Fibroblast of upper back skin (primary cell): ENCODE measurements around the gene REC8.

ENCODE experiments used
- DNase-seq: peaks from one replicate; pipeline ENCODE4 v3.0.0-alpha.2; 2013

REC8 gene

GRCh38 chr14:24138396-24139271 lies 33.2 kb upstream of the REC8 start:
- no peak for DNase-seq

DNA sequence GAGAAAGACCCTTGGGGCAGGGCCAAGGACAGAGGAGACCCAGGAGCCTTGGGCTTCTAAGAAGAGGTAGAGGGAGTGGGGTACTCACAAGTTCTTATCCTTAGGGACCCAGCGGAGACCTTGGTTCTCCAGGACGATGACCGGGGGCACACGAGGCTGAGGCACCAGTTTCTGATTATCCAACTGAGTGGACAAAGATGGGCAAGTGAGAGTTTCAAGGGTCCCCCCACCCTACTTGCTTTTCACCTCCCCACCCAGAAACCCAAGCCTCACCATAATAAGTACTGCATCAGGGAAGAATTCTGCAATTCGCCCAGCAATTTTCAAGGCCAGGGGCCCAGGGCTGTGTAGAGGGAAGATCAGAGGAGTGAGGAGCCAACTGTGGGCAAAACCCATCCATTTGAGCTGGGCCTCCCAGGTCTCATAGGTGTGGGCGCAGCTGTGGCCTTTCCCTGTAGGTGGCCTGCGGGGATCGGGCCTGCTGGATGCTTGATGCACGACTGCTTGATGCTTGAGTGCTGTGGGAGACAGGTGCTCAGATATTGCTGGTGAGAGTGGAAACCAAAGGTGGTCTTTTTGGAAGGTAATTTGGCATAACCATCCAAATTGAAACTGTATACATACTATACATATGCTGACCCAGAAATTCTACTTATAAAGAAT lies 32.5 kb upstream of the REC8 start:
- no peak for DNase-seq

GRCh38 chr14:24141097-24141880 lies 30.6 kb upstream of the REC8 start, which contains the start of gene EMC9:
Gene EMC9, minus strand, starts transcription at chr14:24141591. Its CDS starts 287 bp downstream, at chr14:24141304.
- peak; percentile 100 for DNase-seq

DNA sequence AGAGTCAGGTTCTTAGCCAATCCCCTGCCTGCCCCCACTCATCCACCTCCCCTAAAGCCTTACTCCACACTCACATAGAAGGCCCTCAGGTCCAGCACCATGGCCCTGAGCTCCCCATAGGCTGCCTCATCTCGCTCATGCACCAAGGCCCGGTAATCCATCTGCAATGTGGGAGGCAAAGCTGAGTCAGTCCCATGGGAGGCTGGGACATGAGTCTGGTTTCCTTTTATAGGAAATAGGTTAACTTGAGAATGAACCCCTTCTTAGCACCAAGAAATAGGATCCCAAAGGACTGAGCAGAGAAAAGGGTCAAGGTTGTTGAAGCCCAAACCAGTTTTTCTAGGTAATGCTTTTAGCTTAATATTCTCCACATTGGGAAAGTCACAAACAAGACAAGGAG lies 28.4 kb upstream of the REC8 start:
- DNase-seq = peak; percentile 55

- no peak for DNase-seq
These were observed 27.4 kb upstream of the REC8 start for GRCh38 chr14:24144451-24144850.

- no peak for DNase-seq
These were observed 26.7 kb upstream of the REC8 start for GRCh38 chr14:24145219-24145618.

- no peak for DNase-seq
These were observed 26.0 kb upstream of the REC8 start for GRCh38 chr14:24145690-24146452.

GRCh38 chr14:24146453-24146977 lies 25.4 kb upstream of the REC8 start, which contains the start of gene PSME2:
Gene PSME2, minus strand, starts transcription at chr14:24146610. Its CDS starts 29 bp downstream, at chr14:24146581.
- DNase-seq = peak; percentile 98

DNA sequence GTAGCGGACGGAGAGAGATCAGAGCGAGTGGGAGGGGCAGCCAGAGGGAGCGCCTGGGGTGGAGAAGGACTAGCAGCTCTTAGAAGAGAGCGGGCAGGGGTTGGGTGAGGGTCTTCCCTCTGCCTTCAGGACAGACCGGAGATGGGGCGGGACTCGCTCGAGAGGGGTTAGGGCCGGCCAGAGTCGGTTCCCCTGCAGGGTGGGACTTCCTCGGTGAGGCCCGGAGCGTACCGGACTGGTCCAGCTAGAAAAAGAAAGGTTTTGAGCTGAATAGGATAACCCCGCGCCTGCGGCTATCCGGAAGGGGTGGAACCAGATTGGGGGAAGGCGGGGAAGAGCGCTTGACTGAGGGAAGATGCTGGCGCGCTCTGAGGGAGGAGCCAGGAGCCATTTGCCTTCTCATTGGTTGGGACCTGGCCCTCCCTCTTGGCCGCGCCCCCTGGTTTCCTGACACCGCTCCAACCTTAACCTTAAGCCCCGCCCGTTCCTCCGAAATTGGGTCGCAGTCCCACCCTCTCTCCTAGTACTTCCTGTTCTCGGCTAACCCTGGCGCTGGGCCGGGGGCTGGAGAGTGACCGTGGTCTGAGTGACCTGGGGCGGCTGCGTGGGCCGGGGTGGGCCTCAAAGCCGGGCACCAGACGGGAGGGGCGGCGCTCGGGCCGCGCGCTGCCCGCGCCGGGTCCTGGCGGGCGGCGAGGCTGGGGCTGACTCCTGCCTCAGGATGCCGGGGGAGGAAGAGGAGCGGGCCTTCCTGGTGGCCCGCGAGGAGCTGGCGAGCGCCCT lies 24.7 kb upstream of the REC8 start, which contains the start of gene RNF31:
Gene RNF31, plus strand, starts transcription at position 521 of the 783 bp plus-strand sequence. Its CDS starts 201 bp downstream, at position 722.
- DNase-seq = peak; percentile 98

- DNase-seq = no peak
These were observed 24.0 kb upstream of the REC8 start for GRCh38 chr14:24147761-24148428.

GRCh38 chr14:24149302-24149969 lies 22.4 kb upstream of the REC8 start:
- DNase-seq = no peak

DNA sequence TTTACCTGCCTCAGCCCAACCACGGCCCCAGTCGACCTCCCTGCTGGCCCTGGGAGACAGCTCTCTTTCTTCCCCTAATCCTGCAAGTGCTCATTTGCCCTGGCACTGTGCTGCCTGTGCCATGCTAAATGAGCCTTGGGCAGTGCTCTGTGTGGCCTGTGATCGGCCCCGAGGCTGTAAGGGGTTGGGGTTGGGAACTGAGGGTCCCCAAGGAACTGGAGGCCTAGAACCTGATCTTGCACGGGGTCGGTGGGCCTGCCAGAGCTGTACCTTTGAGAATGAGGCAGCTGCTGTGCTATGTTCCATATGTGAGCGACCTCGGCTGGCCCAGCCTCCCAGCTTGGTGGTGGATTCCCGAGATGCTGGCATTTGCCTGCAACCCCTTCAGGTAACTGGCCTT lies 21.8 kb upstream of the REC8 start:
- no peak for DNase-seq

GRCh38 chr14:24150567-24150966 lies 21.3 kb upstream of the REC8 start:
- DNase-seq = no peak

DNA sequence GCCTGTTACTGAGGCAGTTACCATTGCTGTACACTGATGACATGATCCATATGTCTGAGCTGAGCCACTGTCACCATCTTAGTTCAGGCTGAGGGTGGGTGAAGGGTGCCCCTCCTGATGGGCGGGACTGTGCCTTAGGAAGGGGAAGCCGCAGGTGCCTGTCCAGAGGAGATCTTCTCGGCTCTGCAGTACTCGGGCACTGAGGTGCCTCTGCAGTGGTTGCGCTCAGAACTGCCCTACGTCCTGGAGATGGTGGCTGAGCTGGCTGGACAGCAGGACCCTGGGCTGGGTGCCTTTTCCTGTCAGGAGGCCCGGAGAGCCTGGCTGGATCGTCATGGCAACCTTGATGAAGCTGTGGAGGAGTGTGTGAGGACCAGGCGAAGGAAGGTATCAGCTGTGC lies 20.9 kb upstream of the REC8 start:
- DNase-seq = no peak

- DNase-seq = no peak
These were observed 20.3 kb upstream of the REC8 start for GRCh38 chr14:24151404-24152080.

DNA sequence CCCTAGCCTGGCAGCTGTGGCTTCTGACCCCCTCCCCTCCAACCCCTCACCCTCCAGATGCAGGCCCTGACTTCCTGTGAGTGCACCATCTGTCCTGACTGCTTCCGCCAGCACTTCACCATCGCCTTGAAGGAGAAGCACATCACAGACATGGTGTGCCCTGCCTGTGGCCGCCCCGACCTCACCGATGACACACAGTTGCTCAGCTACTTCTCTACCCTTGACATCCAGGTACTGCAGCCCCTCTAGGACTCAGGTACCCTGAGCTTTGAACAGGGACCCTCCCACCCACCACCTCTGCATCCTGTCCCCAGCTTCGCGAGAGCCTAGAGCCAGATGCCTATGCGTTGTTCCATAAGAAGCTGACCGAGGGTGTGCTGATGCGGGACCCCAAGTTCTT lies 16.8 kb upstream of the REC8 start:
- DNase-seq = no peak

GRCh38 chr14:24156840-24157239 lies 15.0 kb upstream of the REC8 start:
- no peak for DNase-seq

DNA sequence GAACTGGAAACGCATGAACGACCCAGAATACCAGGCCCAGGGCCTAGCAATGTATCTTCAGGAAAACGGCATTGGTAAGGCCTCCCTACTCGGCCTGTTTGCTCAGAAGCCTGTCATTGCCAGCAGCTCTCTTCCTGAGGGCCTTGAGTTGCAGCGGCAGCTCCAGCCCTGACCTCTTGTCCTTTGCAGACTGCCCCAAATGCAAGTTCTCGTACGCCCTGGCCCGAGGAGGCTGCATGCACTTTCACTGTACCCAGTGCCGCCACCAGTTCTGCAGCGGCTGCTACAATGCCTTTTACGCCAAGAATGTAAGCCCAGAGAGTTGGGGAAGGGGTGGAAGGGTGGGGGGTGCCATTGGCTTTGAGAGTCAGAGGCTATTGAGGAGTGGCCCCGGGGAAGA lies 14.5 kb upstream of the REC8 start:
- DNase-seq = no peak

DNA sequence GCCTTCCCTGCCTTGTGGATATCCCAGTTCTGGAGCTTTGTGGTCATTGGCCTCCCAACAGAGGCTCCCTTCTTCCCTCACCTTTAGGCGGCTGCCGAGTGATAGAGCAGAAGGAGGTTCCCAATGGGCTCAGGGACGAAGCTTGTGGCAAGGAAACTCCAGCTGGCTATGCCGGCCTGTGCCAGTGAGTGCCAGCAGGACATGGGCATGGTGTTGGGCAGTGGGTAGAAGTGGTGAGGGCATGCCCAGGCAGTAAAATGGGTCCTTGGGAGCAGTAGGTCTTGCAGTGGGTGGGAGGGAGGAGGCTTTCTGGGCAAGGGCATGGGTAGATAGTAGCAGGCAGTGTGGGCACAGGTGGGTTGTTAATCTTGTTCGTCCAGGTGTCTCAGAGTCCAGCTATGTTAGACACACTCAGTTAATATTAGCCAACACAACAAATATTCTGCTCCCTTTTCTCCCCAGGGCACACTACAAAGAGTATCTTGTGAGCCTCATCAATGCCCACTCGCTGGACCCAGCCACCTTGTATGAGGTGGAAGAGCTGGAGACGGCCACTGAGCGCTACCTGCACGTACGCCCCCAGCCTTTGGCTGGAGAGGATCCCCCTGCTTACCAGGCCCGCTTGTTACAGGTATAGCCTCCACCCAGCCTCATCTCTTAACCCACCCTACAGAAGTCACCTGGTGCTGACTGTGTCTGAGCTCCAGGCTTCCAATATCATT lies 11.9 kb upstream of the REC8 start:
- no peak for DNase-seq
